ENCODE results near the gene MYCN.
A peak's percentile ranks its signal among the peaks of the same experiment; 100 is the strongest.
"Not testable (repeated sequence)": the region's sequence is repeated elsewhere in the genome, so short reads cannot be mapped to it uniquely, and the experiment has no call there.

MYCN gene

GRCh38 chr2:15939854-15940660, at the start of gene MYCN:
Gene MYCN (plus strand): TSS chr2:15940550. CDS start chr2:15942065, 1,515 bp downstream.
- DNase-seq, result peak; percentile 35

GRCh38 chr2:15890936-15891905, 49.1 kb upstream of the MYCN start:
- no peak for DNase-seq

DNA sequence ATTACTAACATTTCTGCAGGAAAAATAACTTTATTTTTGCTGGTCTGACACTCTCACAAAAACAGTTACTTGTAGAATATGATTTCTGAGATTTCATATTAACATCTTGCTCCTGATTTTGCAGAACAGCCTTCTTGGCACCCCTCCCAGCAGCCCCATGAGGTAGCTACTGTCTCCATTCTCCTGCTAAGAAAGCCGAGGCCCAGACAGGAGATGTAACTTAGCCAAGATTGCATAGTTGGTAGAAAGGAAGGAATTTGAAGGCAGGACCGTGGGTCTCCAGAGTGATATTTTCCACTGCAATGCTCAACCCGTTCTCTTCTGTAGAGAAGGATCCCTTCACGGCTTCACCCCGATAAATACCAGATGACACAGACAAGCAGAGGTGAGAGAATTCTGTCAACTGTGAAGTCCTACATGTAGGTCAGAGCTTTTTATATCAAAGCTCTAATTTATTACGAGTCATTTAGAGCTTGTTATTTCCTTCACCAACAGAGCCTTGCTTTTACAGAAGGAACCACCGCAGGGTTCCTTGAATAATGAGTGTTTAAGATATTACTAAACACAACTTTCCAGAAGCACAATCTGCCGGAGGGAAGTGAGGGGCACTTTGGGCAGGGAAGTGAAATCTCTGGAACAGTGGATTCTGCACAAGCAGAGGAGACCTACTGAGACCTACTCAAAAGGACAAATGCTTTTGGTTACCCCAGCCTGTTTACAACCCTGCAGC, 48.0 kb upstream of the MYCN start:
- no peak for DNase-seq

DNA sequence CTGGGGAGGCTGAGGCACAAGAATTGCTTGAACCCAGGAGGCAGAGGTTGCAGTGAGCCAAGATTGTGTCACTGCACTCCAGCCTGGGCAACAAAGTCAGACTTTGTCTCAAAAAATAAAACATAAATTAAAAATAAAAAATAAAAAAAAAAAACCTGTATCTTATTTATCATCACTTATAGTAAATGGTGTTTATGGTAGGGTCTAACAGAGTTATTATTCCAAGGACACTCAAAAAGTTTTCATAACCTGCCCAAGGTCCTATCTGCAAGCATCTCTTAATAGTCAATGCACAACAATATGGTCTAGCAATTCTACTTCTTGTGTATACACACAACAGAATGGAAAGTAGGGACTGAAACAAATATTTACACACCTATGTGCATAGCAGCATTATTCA, 47.3 kb upstream of the MYCN start:
- DNase-seq, result no peak

DNA sequence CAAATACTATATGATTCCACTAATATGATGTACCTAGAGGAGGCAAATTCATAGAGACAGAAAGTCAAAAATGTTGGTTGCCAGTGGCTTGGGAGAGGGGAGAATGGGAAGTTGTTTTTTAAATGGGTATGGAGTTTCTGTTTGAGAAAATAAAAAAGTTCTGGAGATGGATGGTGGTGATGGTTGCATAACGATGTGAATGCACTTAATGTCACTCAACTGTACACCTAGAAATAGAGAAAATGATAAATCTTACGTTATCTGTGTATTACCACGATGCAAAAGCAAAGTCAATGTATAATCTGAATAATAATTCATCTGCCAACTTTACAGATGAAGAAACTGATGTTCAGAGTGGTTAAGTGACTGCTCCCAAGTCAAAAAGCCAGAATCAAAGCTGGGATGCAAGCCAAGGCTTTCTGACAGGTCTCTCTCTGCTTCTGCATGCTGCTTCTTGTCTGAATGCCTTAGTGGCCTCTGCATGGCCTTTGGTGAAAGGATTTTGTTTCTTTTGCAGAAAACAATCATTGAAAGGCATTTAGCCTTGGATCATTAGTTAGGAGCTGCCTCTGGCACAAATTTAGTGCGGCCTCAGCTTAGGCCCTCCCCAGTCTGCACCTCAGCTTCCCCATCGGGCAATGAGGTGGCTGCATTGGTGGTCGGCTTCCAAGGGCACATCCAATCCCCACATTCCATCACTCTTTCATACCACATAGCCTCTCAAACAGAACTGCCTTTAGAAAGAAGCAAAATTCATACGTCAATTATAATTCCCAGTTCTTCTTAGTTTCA, 46.5 kb upstream of the MYCN start:
- DNase-seq, result no peak

DNA sequence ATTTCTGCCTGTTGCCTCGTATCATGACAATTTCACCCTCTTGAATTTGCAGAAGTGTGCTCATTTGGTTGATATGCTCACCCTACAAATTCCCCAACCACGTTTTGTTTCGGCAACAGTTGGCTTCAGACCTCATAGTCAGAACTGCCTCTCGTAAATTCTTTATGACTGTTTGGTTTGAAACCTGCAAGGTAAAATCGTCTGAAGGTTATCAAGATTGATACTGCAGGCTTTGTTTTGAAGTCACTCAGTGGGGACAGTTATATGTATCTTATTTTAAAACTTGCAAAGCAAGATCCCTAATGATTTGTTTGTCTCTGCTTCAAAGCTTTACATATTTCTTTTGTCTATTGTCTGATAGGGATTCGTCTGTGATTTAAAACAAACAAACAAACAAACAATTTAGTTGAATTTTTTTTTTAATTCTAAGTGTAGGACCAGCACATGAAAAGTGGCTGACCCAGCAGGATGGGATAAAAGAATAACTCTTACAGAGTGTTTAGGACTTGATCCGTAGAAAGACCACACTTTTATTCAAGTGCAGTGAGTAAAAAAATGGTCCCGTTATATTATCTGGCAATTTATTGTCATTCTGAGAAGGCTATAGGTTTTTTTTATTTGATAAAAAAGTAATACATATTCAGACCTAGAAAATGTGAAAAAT, 45.7 kb upstream of the MYCN start:
- no peak for DNase-seq

- no peak for DNase-seq
Measured at GRCh38 chr2:15895615-15896469, 44.5 kb upstream of the MYCN start.

DNA sequence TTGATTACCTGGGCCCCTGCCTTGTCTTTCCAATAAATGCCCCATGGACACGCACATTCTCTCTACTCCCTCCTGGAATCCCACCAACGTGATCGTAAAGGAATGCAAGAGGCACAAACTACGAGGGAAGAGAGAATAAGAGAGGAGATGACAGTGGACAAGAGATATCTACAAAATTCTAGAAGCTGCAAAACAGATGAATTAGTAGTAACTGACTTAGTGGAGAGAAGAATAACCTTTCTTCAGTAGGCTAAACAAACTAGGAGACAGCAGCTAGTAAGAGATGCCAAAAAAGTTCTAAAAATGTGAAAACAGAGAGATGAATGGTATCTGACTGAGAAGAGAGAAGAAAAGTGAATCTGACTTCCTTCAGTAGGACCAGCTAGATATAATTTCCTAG, 43.5 kb upstream of the MYCN start:
- DNase-seq, result no peak

GRCh38 chr2:15897431-15898098, 42.8 kb upstream of the MYCN start:
- DNase-seq, result no peak

GRCh38 chr2:15899327-15899612, 41.1 kb upstream of the MYCN start:
- DNase-seq, result no peak

- DNase-seq, result no peak
Measured at GRCh38 chr2:15899751-15900493, 40.4 kb upstream of the MYCN start.

DNA sequence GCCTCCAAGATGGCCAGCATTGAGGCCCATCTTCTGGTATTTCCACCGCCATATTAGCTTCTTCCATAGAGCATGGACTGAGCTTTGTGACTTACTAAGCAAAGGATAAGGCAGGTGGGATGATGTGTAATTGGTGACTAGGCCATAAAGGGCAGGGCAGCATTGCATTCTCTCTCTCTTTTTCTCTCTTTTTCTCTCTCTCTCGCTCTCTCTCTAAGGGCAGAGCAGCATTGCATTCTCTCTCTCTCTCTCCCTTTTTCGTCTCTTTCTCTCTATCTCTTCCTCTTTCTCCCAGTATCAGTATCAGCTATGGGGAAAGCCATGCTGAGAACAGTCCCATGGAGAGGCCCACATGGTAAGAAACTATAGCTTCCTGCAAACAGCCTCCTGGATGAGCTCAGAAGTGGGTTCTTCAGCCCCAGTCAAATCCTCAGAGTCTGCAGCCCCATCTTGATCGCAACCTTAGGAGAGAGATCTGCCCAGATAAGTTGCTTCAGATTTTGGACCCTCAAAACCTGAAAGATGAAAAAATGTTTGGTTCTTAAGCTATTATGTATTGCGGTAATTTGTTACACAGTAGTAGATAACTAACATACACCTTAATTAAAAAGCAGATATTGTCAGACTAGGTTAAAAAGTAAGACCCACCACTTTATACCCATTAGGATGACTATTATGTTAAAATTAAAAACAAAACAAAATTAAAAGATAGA, 39.1 kb upstream of the MYCN start:
- no peak for DNase-seq

DNA sequence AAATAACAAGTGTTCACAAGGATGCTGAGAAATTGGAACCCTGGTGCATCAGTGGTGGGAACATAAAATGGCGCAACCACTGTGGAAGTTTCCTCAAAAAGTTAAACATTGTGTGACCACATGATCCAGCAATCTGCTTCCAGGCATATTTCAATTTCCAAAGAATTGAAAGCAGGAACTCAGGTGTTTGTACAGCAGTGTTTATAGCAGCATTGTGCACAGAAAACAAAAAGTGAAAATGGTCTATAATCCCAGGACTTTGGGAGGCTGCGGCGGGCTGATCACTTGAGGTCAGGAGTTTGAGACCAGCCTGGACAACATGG, 38.6 kb upstream of the MYCN start:
- no peak for DNase-seq

DNA sequence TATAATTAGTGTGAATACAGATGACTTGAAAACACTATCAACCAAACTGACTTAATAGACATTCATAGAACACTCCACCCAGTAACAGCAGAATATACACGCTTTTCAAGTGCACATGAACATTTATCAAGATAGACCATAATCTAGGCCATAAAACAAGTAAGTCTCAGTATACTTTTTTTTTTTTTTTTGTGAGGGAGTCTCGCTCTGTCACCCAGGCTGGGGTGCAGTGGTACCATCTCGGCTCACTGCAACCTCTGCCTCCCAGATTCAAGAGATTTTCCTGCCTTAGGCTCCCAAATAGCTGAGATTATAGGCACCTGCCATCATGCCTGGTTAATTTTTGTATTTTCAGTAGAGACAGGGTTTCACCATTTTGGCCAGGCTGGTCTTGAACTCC, 36.4 kb upstream of the MYCN start:
- DNase-seq, result not testable (repeated sequence)

DNA sequence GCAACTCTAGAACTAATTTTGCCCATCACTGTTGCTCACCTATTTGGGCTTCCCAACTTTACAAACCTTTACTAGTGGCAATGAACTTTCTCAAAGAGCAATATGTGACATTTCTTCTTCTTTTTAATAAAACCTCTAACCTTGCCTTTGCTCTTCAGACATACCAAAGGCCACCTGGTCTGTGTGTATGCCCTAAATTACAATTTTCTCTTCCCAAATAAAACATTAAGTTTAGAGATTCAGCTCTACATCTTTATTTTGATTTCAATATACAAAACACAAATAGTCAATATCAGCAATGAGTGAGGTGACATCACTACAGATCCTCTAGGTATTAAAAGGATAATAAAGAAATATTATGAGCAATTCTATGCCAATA, 35.1 kb upstream of the MYCN start:
- DNase-seq, result no peak

GRCh38 chr2:15905986-15906491, 34.3 kb upstream of the MYCN start:
- no peak for DNase-seq

DNA sequence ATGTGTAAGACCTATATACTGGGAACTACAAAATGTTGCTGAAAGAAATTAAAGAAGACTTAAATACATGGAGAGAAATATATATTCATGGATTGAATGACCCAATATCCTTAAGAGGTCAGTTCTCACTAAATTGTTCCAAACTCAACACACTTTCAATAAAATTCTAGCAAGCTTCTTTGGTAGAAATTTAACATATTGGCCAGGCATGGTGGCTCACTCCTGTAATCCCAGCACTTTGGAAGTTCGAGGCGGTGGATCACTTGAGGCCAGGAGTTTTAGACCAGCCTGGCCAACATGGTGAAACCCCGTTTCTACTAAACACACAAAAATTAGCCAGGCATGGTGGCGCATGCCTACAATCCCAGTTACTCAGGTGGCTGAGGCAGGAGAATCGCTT, 33.6 kb upstream of the MYCN start:
- DNase-seq, result no peak

DNA sequence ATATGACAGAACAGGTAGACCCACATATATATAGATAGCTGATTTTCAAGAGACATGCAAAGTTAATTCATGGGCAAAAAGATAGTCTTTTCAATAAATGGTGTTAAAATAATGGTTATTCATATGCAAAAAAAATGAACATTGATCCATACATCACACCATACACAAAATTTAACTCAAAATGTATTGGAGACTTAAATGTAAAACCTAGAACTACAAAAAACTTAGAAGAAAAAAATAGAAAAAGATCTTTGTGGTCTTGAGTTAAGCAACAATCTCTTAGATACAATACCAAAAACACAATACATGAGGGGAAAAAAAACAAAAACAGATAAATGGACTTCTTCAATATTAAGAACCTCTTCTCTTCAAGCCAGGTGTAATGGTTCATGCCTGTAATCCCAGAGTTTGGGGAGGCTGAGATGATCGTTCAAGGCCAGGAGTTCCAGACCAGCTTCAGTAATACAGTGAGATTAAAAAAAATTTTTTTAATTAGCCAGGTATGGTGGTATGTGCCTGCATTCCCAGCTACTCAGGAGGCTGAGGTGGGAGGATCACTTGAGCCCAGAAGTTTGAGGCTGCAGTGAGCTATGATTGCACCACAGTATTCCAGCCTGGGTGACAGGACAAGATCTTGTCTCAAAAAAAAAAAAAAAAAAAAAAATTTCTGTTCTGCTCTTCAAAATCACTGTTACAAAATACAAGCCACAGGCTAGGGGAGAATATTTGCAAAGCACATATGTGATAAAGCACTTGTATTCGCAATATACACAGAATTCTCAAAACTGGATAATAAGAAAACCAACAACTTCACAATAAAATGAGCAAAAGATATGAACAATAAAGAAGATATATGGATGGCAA, 32.7 kb upstream of the MYCN start:
- DNase-seq, result no peak
